CD4-positive, alpha-beta T cell treated with Interleukin-17A for 1 hour (primary cell): Measurements from ENCODE around the gene MYO3B.
"Not testable (repeated sequence)": the region's sequence is repeated elsewhere in the genome, so short reads cannot be mapped to it uniquely, and the experiment has no call there.

Experiments
- DNase-seq: peaks from one replicate; pipeline ENCODE4 v3.0.0-alpha.2; 2020

Gene MYO3B

GRCh38 chr2:170208967-170209366 is 31.0 kb downstream of the MYO3B start:
- no peak for DNase-seq

GRCh38 chr2:170212625-170213280 is 34.8 kb downstream of the MYO3B start:
- no peak for DNase-seq

- DNase-seq, result not testable (repeated sequence)
These were observed 35.3 kb downstream of the MYO3B start for GRCh38 chr2:170213281-170213625.

- DNase-seq, result no peak
These were observed 35.7 kb downstream of the MYO3B start for GRCh38 chr2:170213651-170214050.

GRCh38 chr2:170214309-170214948 is 36.5 kb downstream of the MYO3B start:
- DNase-seq, result no peak

GRCh38 chr2:170215021-170215420 is 37.1 kb downstream of the MYO3B start:
- DNase-seq, result no peak

- DNase-seq, result no peak
These were observed 38.5 kb downstream of the MYO3B start for GRCh38 chr2:170216428-170216827.

GRCh38 chr2:170216981-170217380 is 39.0 kb downstream of the MYO3B start:
- DNase-seq, result no peak

GRCh38 chr2:170217778-170218251 is 39.9 kb downstream of the MYO3B start:
- no peak for DNase-seq

GRCh38 chr2:170218456-170218855 is 40.5 kb downstream of the MYO3B start:
- no peak for DNase-seq

GRCh38 chr2:170218931-170219330 is 41.0 kb downstream of the MYO3B start:
- no peak for DNase-seq

- DNase-seq, result no peak
These were observed 43.7 kb downstream of the MYO3B start for GRCh38 chr2:170221317-170222288.

GRCh38 chr2:170222298-170222697 is 44.4 kb downstream of the MYO3B start:
- DNase-seq, result no peak

GRCh38 chr2:170222842-170223241 is 44.9 kb downstream of the MYO3B start:
- no peak for DNase-seq

- no peak for DNase-seq
These were observed 46.8 kb downstream of the MYO3B start for GRCh38 chr2:170224692-170225294.

- no peak for DNase-seq
These were observed 48.3 kb downstream of the MYO3B start for GRCh38 chr2:170226216-170226615.

GRCh38 chr2:170227507-170227947 is 49.6 kb downstream of the MYO3B start:
- no peak for DNase-seq

- DNase-seq, result no peak
These were observed 50.0 kb downstream of the MYO3B start for GRCh38 chr2:170227951-170228350.

GRCh38 chr2:170228429-170228828 is 50.5 kb downstream of the MYO3B start:
- DNase-seq, result no peak

- no peak for DNase-seq
These were observed 51.2 kb downstream of the MYO3B start for GRCh38 chr2:170229125-170229524.

GRCh38 chr2:170229744-170230143 is 51.8 kb downstream of the MYO3B start:
- no peak for DNase-seq

- peak; percentile 16 for DNase-seq
These were observed 58.1 kb downstream of the MYO3B start for GRCh38 chr2:170235860-170236679.
